Inflammatory macrophage treated with lipopolysaccharide for 1 hour (primary cell): ENCODE measurements around the gene INVS.
A peak's percentile ranks its signal among the peaks of the same experiment; 100 is the strongest.
"Not testable (repeated sequence)": the region's sequence is repeated elsewhere in the genome, so short reads cannot be mapped to it uniquely, and the experiment has no call there.

Experiments
- DNase-seq, 2 donors: peaks; one replicate each; pipeline ENCODE4 v3.0.0-alpha.2; 2020 to 2022

The INVS gene, protein sequence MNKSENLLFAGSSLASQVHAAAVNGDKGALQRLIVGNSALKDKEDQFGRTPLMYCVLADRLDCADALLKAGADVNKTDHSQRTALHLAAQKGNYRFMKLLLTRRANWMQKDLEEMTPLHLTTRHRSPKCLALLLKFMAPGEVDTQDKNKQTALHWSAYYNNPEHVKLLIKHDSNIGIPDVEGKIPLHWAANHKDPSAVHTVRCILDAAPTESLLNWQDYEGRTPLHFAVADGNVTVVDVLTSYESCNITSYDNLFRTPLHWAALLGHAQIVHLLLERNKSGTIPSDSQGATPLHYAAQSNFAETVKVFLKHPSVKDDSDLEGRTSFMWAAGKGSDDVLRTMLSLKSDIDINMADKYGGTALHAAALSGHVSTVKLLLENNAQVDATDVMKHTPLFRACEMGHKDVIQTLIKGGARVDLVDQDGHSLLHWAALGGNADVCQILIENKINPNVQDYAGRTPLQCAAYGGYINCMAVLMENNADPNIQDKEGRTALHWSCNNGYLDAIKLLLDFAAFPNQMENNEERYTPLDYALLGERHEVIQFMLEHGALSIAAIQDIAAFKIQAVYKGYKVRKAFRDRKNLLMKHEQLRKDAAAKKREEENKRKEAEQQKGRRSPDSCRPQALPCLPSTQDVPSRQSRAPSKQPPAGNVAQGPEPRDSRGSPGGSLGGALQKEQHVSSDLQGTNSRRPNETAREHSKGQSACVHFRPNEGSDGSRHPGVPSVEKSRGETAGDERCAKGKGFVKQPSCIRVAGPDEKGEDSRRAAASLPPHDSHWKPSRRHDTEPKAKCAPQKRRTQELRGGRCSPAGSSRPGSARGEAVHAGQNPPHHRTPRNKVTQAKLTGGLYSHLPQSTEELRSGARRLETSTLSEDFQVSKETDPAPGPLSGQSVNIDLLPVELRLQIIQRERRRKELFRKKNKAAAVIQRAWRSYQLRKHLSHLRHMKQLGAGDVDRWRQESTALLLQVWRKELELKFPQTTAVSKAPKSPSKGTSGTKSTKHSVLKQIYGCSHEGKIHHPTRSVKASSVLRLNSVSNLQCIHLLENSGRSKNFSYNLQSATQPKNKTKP

DNA sequence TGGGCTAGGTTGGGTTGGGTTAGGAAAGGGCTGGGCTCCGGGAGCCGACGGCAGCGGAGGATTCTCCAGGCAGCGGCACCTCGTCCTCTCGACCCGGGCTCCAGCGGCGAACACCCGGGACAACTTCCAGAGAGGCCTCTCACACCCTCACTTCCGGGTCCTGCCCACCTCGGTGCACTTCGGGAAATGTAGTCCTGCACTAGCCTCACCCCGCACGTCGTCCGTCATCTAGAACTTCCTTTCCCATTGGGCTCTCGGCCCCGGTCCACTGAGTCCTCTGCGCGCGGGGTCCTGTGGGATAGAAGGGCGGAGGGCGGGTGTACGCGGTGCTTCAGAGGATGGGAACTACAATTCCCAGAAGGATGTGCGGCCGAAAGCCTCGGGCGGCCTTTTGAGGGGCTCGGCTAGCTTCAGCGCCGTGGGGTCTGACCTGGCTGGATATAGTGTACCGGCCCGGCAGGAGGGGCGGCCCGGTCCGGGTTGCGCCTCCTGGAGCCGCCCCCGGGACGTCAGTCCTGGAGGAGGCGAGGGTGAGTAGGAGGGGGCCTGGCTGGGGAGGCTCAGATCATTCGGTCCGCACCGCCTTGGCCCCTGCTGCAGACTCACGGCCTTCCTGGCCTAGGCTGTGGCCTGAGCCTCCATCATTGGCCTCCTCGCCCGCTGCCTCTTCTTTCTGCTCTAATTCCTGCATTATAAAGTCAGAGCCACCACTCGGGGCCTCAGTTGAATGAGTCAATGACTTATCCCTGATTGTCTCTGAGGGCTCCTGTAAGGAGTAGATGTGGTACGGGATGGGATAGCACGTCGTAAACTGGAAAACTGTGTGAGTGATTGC lies at the start of gene INVS, which contains the start of gene ERP44:
TSS of gene INVS (plus strand) at position 357 of the 835 bp plus-strand sequence. CDS start 5,279 bp downstream, outside the sequence.
TSS of gene ERP44 (minus strand) at position 114 of the 835 bp plus-strand sequence. CDS start 160 bp downstream, outside the sequence.
- DNase-seq, result peak; percentile 98 to 99

DNA sequence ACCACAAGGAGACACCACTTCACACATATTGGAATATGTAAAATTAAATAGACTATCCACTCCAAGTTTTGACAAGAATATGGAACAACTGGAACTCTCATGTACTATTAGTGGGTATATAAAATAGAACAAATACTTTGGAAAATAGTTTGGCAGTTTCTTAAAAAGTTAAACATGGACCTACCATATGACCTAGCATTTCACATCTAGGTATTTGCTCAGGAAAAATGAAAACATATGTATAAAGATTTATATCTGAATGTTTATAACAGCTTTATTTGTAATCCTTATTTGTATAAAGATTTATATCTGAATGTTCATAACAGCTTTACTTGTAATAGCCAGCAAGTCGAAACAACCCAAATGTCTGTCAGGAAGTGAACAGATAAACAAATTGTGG lies 49.5 kb upstream of the INVS start:
- DNase-seq, result no peak

DNA sequence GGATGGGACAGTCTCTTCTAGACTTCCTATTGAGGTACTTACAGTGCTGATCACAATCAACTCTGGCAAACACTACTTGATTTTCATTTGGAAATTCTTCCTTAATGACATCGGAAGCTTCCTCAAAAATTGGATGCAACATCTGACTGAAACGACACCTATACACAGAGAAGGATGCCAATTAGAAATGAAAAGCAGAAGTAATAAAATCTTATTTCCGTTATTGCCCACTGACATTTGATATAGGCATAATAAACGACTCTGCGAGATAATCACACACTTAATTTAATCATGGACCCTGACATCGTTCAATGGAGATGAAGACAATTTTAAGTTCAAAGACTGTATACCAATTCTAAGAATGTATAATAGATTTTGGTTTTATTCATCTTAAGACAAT lies 46.7 kb upstream of the INVS start:
- DNase-seq, result no peak

DNA sequence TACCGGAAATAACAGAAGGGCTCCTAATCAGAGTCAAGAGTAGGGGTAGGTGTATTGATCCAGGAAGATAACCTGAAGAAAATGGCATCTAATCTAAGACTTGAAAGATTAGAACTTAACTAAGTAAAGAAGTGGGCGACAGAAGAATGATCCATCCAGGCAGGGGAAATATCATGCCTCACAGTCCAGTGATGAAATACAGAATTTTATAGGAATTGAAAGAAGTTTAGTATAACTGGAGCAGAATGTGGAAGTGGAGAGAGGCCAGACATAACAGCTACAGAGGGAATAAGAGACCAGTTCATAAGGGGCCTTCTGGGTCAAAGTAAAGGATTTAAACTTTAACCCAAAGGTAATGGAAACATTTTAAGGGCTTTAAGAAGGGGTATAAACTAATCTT lies 42.5 kb upstream of the INVS start:
- peak; percentile 44 to 47 for DNase-seq

DNA sequence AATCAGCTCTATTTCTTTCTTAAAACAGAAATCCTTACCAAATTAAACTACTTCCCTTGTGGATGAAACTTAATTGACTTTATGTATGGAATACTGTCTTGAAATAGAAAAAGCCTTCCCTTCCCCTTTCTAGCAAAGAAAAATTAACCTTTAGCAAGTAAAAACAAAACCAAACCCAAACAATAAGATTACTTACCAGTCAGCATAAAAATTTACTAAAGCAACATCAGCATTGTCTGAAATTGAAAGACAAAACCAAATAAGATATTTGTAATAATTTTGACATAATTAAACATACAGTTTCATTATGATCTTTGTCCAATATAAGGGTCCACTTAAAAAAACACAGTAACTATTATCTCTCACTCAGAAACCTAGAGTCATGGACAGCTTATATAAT lies 41.4 kb upstream of the INVS start:
- DNase-seq, result no peak

DNA sequence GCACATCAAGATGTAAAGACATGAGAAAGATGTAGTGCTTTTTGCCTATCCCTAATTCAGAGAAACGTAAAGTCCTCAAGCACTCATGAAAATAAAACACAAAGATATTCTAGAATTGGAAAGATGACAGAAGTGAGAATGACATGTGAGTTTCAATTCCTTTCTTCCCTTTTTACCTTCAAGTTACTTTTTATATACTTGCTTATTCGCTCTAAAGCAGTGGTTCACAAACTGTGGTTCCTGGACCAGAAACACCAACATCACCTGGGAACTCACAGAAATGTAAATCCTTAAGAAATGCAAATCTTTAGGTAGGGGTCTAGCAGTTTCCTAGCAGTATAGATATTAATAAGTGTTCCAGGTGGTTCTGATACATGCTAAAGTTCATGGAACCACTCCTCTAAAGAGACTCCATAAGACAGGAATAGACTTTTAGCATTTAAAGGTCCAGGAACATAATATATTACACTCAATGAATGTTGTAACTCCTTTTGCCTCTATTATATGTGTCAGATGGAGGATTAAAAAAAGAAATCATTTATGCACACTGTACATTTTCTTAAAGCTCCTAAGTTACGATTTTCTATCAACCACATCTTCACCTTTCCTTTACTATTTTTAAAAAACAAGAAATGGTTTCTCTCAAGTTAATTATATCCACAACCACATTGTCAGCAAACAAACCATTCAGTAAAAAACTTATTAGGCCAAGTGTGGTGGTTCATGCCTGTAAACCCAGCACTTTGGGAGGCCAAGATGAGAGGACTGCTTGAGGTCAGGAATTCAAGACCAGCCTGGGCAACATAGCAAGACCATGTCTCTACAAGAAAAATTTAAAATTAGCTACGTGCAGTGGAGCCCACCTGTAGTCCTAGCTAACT lies 40.1 kb upstream of the INVS start:
- no peak for DNase-seq

DNA sequence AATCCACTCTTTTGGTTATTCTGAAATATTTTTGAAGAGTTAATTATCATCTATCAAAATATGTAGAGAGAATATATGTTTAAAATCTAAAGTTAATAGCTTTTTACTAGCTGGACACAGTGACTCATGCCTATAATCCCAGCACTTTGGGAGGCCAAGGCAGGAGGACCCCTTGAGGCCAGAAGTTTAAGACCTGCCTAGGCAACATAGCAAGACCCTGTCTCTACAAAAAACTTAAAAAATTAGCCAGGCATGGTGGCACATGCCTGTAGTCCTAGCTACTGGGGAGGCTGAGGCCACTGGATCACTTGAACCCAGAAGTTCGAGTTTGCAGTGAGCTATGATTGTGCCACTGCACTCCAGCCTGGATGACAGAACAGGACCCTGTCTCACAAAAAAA lies 36.4 kb upstream of the INVS start:
- DNase-seq, result not testable (repeated sequence)

DNA sequence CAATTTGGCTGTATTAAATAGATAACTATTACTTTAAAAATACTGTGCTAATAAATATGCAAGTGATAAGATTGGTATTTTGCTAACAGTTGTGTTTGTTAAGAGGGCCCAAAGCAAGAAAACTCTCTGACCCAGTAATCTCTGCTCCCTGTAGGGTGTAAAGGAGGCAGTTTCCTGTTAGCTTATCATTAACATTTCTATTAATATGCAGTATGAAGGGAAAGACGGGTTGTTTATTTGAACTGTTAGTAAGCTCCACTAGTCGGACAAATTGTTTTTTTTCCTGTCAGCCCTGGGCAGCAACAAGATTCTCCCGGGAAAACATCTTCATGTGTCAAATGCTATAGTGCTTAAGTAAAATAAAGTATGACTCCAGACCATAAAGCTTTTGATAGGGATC lies 35.9 kb upstream of the INVS start:
- no peak for DNase-seq

DNA sequence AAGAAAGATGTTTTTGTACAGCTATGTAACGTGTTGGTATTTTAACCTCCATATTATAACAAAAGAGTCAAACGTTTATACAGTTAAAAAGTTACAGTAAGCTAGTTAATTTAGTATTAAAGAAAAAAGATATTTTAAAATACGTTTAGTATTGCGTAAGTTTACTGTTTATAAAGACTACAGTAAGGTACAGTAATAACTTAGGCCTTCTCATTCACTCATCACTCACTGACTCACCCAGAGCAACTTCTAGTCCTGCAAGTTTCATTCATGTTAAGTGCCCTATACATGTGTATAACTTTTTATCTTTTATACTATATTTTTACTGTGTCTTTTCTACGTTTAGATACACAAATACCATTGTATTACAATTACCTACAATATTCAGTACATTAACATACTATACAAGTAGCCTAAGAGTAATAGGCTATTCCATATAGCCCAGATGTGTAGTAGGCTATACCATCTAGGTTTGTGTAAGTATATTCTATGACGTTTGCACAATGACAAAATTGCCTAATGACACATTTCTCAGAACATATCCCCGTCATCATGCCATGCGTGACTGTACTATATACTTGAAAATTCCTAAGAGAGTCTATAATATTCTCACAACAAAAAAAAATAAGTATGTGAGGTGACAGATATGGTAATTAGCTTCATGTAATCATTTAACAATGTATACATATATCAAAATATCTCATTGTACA lies 34.0 kb upstream of the INVS start:
- peak in 1 of 2 donors; percentile 25 for DNase-seq

DNA sequence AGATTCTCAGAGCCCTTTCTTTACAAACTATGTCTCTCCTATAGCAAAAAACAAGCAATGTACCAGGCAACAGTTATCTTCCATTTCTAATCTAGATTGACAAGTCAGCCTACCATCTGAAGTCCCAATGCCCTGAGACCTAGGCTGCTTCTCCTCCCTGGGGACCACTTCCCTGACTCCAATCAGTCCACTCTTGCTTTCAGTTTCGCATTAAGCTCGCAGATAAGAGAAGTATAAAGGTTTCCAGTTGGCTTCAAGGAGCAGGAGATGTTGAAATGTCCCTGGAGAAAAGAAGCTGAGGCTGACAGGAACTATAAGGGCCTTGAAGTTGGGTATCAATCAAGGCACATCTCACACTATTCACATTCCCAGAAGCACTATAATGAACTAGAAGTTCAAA lies 32.5 kb upstream of the INVS start:
- DNase-seq, result peak; percentile 35 to 53

DNA sequence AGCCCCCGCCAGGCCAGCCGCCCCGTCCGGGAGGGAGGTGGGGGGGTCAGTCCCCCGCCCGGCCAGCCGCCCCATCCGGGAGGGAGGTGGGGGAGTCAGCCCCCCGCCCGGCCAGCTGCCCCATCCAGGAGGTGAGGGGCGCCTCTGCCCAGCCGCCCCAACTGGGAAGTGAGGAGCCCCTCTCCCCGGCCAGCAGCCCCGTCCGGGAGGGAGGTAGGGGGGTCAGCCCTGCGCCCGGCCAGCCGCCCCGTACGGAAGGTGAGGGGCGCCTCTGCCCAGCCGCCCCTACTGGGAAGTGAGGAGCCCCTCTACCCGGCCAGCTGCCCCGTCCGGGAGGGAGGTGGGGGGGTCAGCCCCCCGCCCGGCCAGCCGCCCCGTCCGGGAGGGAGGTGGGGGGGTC lies 31.1 kb upstream of the INVS start:
- DNase-seq, result not testable (repeated sequence)

DNA sequence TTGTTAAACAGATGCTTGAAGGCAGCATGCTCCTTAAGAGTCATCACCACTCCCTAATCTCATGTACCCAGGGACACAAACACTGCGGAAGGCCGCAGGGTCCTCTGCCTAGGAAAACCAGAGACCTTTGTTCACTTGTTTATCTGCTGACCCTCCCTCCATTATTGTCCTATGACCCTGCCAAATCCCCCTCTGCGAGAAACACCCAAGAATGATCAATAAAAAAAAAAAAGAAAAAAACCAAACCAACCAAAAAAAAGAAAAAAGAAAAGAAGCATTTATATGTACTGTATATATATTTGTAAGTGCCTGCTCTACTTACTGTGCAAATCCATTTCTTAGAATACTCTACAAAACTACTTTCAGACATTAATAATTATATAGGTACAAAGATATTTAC lies 30.0 kb upstream of the INVS start:
- DNase-seq, result not testable (repeated sequence)

DNA sequence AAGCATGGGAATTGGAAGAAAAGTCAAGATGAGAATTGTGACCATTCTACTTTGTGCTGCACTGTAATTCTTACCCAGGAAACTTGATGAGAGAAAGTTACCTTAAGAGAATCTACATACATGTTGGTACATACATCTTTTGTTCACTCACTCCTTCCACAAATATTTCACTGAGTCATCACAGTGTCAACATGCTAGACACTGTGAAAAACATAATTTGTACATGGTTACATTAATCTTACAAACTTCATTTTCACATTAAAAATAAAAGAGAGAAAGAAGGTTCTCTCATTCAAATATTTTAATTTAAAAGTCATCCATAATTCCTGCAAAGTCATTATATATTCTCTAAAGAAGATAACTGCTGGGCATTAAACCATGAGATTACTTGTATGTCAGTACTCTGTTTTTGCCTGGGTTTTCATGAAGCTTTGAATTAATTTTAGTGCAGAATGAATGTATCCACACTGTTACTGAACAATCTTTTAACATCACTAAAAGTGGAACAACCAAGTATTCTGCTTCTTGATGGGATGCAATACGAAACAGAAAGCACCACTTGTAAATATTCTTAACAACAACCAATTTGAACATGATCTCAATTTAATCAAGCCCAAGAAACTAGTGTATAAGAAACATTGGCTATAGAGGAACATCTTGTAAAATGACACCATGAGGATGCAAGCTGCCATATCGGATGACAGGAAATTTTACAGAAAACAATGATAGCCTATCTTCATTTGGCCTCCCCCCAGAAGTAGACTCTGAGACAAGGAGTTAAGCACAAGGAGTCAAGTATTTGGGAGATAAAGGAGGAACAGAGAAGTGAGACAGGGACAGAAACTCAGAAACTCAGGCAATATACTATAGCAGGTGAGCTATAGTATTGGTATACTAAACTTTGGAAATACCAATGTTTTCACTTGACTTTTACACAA lies 28.7 kb upstream of the INVS start:
- DNase-seq, result no peak

DNA sequence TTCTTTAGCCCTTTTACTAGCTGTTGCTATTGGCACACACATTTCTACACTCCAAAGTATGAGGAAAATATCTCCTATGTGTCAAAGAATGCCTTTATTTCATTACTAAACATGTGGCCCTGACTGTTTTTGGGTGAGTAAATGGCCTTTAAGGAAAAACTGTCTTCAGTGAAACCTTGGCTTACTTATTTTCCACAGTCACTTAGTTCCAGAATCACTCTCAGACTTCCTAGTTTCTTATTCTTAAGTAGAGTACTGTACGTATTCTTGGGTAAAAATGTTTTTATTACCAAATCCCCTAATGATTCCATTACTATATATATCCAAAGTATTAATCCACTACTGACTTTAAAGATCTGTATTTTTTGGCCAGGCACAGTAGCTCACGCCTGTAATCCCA lies 27.8 kb upstream of the INVS start:
- DNase-seq, result no peak

DNA sequence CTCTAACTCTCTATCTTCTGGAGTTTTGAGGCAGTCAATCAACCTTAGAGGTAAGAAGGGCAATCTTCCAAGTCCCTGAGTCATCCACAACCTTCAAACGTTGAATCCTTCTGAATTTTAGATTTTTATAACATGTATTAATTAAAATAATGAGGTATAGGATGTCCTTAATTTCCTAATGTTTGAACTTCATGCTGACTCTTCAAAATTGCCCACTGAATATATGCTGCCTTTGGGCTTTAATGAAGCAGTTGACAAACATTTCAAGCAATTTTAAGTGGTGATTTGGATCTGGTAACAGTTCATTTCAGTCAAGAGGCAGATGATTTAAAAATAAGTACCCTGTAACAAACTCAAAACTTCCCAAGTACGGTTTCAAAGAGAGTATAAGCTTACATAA lies 26.2 kb upstream of the INVS start:
- no peak for DNase-seq

DNA sequence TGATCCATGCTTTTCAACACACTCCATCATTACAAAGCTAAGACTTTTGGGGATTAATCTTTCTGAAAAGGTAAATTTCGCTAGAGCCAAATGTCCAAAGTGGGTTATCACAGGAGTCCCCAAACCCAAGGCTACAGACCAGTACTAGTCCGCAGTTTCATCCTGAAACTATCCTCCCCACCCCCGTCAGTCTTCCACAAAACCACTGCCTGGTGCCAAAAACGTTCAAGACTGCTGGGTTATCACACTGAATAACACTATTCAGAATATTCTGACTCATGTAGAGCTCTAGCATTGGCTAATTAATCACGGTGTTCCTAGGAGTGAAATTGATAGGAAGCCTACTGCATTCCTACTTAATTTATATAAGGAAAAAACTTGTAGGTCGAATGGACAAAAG lies 24.9 kb upstream of the INVS start:
- no peak for DNase-seq

DNA sequence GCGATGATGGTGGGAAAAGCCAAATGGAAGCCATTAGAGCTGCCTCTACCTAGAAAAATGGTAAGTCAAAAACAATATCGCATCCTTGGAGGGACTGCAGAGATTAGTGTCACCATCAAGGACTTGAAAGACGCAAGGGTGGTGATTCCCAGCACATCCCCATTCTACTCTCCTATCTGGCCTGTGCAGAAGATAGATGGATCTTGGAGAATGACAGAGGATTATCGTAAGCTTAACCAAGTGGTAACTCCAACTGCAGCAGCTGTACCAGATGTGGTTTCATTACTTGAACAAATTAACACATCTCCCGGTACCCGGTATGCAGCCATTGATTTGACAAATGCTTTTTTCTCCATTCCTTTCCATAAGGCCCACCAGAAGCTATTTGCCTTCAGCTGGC lies 24.1 kb upstream of the INVS start:
- no peak for DNase-seq

DNA sequence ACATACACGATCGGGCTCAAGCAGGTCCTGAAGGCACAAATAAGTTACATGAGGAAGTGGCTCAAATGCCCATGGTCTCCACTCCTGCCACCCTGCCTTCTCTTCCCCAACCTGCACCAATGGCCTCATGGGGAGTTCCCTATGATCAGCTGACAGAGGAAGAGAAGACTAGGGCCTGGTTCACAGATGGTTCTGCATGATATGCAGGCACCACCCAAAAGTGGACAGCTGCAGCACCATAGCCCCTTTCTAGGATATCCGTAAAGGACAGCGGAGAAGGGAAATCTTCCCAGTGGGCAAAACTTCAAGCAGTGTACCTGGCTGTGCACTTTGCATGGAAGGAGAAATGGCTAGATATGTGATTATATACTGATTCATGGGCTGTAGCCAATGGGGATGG lies 22.8 kb upstream of the INVS start:
- DNase-seq, result not testable (repeated sequence)

DNA sequence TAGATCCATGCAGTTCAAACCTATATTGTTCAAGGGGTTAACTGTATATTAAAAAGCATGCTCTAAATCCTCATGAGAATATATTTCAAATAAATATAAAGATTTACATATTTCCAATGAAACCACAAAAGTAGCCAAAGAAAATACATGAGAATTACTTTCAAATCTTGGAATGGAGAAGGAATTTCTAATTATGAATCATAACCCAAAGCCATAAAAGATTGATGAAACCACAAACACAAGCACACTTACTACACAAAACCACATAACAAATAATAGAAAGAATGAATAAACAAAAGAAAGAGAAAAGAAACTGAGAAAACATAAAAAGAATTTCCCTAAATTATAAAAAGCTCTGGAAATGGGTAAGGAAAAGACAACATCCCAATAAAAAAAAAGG lies 16.3 kb upstream of the INVS start:
- no peak for DNase-seq
